Thyroid gland (tissue), 4 donors: ENCODE results near the gene DPF3.

Experiments
- CTCF ChIP-seq, 6 experiments: fragments of 200-600 bp in 3 of 6; fragments of 450-650 bp in 3 of 6; sonication (generic) in 3 of 6; IDR thresholded peaks; one replicate each; pipeline ENCODE4 v1.5.1; 2016 to 2019; ENCODE audit warnings: antibody characterized with exemption in 6 of 6, mild to moderate bottlenecking in 2 of 6, inconsistent platforms in 1 of 6, moderate library complexity in 1 of 6
- POLR2A ChIP-seq, 2 donors: fragments of 450-650 bp; IDR thresholded peaks; one replicate each; pipeline ENCODE4 v1.6.1; 2017; ENCODE audit warnings: antibody characterized with exemption in 2 of 2, mild to moderate bottlenecking in 2 of 2, moderate library complexity in 1 of 2

- no peak for TF ChIP-seq CTCF (IDR thresholded peaks at IDR 0.05)
- TF ChIP-seq POLR2A (IDR thresholded peaks at IDR 0.05), result no peak
Measured at GRCh38 chr14:72771561-72771960, 122.3 kb downstream of the DPF3 start.
